A549 (cell line): Measurements from ENCODE around the gene VIT. TPM values are rescaled to one million over a fixed set of nuclear protein-coding genes. Genes with fewer than 3 reads are reported as not detected.
A peak's percentile ranks its signal among the peaks of the same experiment; 100 is the strongest.

Experiments used
- ATAC-seq, 2 experiments: fragments of 200-7000 bp in 1 of 2; fragments of >200 bp in 1 of 2; cut with Nextera tagmentation in 1 of 2; cut with Tn5 transposase in 1 of 2; 3 replicates each; pipeline versions ENCODE4 v1.8.0 to v1.9.1; 2018 to 2020; ENCODE audit warnings: mild to moderate bottlenecking in 1 of 2, moderate library complexity in 1 of 2
- CTCF ChIA-PET: fragments of 300-600 bp; sonication (Branson Sonifier 250); formaldehyde crosslinking; extraction: SDS; loops from one replicate; lab custom pipeline; 2021; ENCODE audit warnings: antibody characterized with exemption, inconsistent platforms; lab: Yijun Ruan, JAX
- POLR2A ChIA-PET: fragments of 350-600 bp; formaldehyde crosslinking; extraction: SDS; loops from one replicate; lab custom pipeline; 2021; ENCODE audit warnings: antibody characterized with exemption, inconsistent platforms; lab: Yijun Ruan, JAX
- DNase-seq, 2 experiments: peaks; one replicate each; pipeline versions ENCODE4 v3.0.0 to v3.0.0-alpha.2; 2011 to 2016; ENCODE audit warnings: low read depth in 1 of 2, low spot score in 1 of 2
- FAIRE-seq: peaks from 2 replicates; lab custom pipeline; 2011; peaks lifted over from hg19 to GRCh38; lab: Jason Lieb, UNC
- H3K27ac ChIP-seq, 2 experiments: fragments of >200 bp; sonication (Bioruptor Twin); formaldehyde crosslinking; 3 replicates each; pipeline ENCODE4 v1.5.1; 2016 to 2017
- H3K4me1 ChIP-seq: fragments of >200 bp; sonication (Bioruptor Twin); formaldehyde crosslinking; 3 replicates; pipeline ENCODE4 v1.6.1; 2016
- H3K4me2 ChIP-seq: fragments of >200 bp; sonication (Bioruptor Twin); formaldehyde crosslinking; 3 replicates; pipeline ENCODE4 v1.6.1; 2016
- H3K4me3 ChIP-seq: fragments of >200 bp; sonication (Bioruptor Twin); formaldehyde crosslinking; 3 replicates; pipeline ENCODE4 v1.5.1; 2016
- H3K9me3 ChIP-seq: fragments of >200 bp; sonication (Bioruptor Twin); formaldehyde crosslinking; 3 replicates; pipeline ENCODE4 v1.6.1; 2016
- BCL3 ChIP-seq: fragments of >200 bp; sonication (Bioruptor Twin); formaldehyde crosslinking; IDR thresholded peaks from 3 replicates; pipeline ENCODE4 v1.6.1; 2016
- CBX2 ChIP-seq: fragments of 200-600 bp; sonication (generic); IDR thresholded peaks from 2 replicates; pipeline ENCODE4 v1.6.1; 2016; ENCODE audit warnings: low read depth, mild to moderate bottlenecking, borderline replicate concordance
- CEBPB ChIP-seq, 2 experiments: fragments of >200 bp in 1 of 2; sonication (Bioruptor Twin) in 1 of 2; formaldehyde crosslinking in 1 of 2; IDR thresholded peaks; 2 replicates each; pipeline ENCODE4 v1.6.1; 2012 to 2016
- EHF ChIP-seq: fragments of 250-450 bp; sonication (Bioruptor Pico); IDR thresholded peaks from 2 replicates; pipeline ENCODE4 v1.5.0; 2020; ENCODE audit warnings: mild to moderate bottlenecking
- EP300 ChIP-seq, 2 experiments: fragments of >200 bp; sonication (Bioruptor Twin); formaldehyde crosslinking; IDR thresholded peaks; 2 replicates in 1 of 2; 3 replicates in 1 of 2; pipeline ENCODE4 v1.6.1; 2016 to 2017
- ESRRA ChIP-seq: fragments of 150-350 bp; IDR thresholded peaks from 2 replicates; pipeline ENCODE4 v1.6.1; 2014; ENCODE audit warnings: mild to moderate bottlenecking, low read length, borderline replicate concordance
- FOSL2 ChIP-seq, 2 experiments: fragments of 450-650 bp in 1 of 2; fragments of >200 bp in 1 of 2; sonication (Bioruptor Twin) in 1 of 2; formaldehyde crosslinking; IDR thresholded peaks; 2 replicates each; pipeline versions ENCODE4 v1.5.0 to v1.6.1; 2016 to 2020; ENCODE audit warnings: mild to moderate bottlenecking in 1 of 2, moderate library complexity in 1 of 2
- FOXS1 ChIP-seq: fragments of 250-450 bp; sonication (Bioruptor Pico); IDR thresholded peaks from 2 replicates; pipeline ENCODE4 v1.5.0; 2020; ENCODE audit warnings: mild to moderate bottlenecking, moderate library complexity
- GATA3 ChIP-seq: IDR thresholded peaks from 2 replicates; pipeline ENCODE4 v1.6.1; 2012; ENCODE audit warnings: borderline replicate concordance
- HOXA7 ChIP-seq: fragments of 250-450 bp; sonication (Bioruptor Pico); IDR thresholded peaks from 2 replicates; pipeline ENCODE4 v1.5.0; 2020; ENCODE audit warnings: mild to moderate bottlenecking, moderate library complexity
- HOXB5 ChIP-seq: fragments of 250-450 bp; sonication (Bioruptor Pico); IDR thresholded peaks from 2 replicates; pipeline ENCODE4 v1.5.0; 2020; ENCODE audit warnings: mild to moderate bottlenecking, moderate library complexity
- JUN ChIP-seq, 2 experiments: fragments of >200 bp; sonication (Bioruptor Twin); formaldehyde crosslinking; IDR thresholded peaks; 2 replicates in 1 of 2; 3 replicates in 1 of 2; pipeline ENCODE4 v1.6.1; 2016 to 2017
- JUNB ChIP-seq: fragments of >200 bp; sonication (Bioruptor Twin); formaldehyde crosslinking; IDR thresholded peaks from 2 replicates; pipeline ENCODE4 v1.6.1; 2016
- KDM1A ChIP-seq: fragments of 200-600 bp; sonication (generic); IDR thresholded peaks from 2 replicates; pipeline ENCODE4 v1.6.1; 2016; ENCODE audit warnings: low read depth, mild to moderate bottlenecking
- KDM5A ChIP-seq: fragments of 200-600 bp; sonication (generic); IDR thresholded peaks from 2 replicates; pipeline ENCODE4 v1.6.1; 2016; ENCODE audit warnings: antibody characterized with exemption, mild to moderate bottlenecking
- MAX ChIP-seq: IDR thresholded peaks from 2 replicates; pipeline ENCODE4 v1.6.1; 2012
- MYC ChIP-seq: IDR thresholded peaks from 2 replicates; pipeline ENCODE4 v1.6.1; 2012; ENCODE audit warnings: mild to moderate bottlenecking, inconsistent platforms, low read length, improper control_type of control experiment, borderline replicate concordance
- NR3C1 ChIP-seq: fragments of >200 bp; sonication (Bioruptor Twin); formaldehyde crosslinking; IDR thresholded peaks from 3 replicates; pipeline ENCODE4 v1.6.1; 2017
- PBX3 ChIP-seq: IDR thresholded peaks from 2 replicates; pipeline ENCODE4 v1.6.1; 2012
- RAD21 ChIP-seq, 2 experiments: fragments of >200 bp in 1 of 2; sonication (Bioruptor Twin) in 1 of 2; formaldehyde crosslinking in 1 of 2; IDR thresholded peaks in 1 of 2; conservative IDR thresholded peaks in 1 of 2; 2 replicates in 1 of 2; 3 replicates in 1 of 2; pipeline ENCODE4 v1.6.1; 2012 to 2018; ENCODE audit warnings: inconsistent platforms in 1 of 2
- RCOR1 ChIP-seq: fragments of 150-350 bp; IDR thresholded peaks from 2 replicates; pipeline ENCODE4 v1.6.1; 2014; ENCODE audit warnings: antibody characterized with exemption, low read length, low read depth
- REST ChIP-seq: fragments of 200-600 bp; sonication (generic); IDR thresholded peaks from 2 replicates; pipeline ENCODE4 v1.6.1; 2016; ENCODE audit warnings: antibody characterized with exemption, mild to moderate bottlenecking, moderate library complexity
- RNF2 ChIP-seq: fragments of 200-600 bp; sonication (generic); IDR thresholded peaks from 2 replicates; pipeline ENCODE4 v1.6.1; 2016; ENCODE audit warnings: low read depth, mild to moderate bottlenecking, antibody characterized with exemption, moderate library complexity, borderline replicate concordance
- SMC3 ChIP-seq: fragments of >200 bp; sonication (Bioruptor Twin); formaldehyde crosslinking; IDR thresholded peaks from 3 replicates; pipeline ENCODE4 v1.6.1; 2018; ENCODE audit warnings: inconsistent platforms
- ZSCAN20 ChIP-seq: fragments of 250-450 bp; sonication (Bioruptor Pico); IDR thresholded peaks from 2 replicates; pipeline ENCODE4 v1.8.0; 2022; ENCODE audit warnings: mild to moderate bottlenecking, moderate library complexity
- WGBS: methylation state at CpG from one replicate; pipeline ENCODE4 v1.1.6; 2017; ENCODE audit errors: missing lambda C conversion rate; 5-methylcytosine and 5-hydroxymethylcytosine counted together
- polyA minus RNA-seq: library from RNA; depleted of rRNA, polyadenylated mRNA; stranded (reverse); fragments of >200 nt; gene quantifications from 2 replicates; pipeline ENCODE4 v1.2.3, GENCODE V29; 2011; rRNA and poly(A)+ RNA removed
- polyA plus RNA-seq, 4 experiments: library from polyadenylated mRNA; depleted of rRNA in 3 of 4; stranded (reverse); fragments of >200 nt; fragmentation: RNase III in 1 of 4; extraction: RNeasy Plus Mini Kit Qiagen cat#74134 plus additional on column Dnase treatment in 1 of 4; gene quantifications; 2 replicates in 3 of 4; 3 replicates in 1 of 4; pipeline ENCODE4 v1.2.3, GENCODE V29; 2011 to 2017

VIT gene
- polyA plus RNA-seq (2011; rRNA removed) (not detected in 2 replicates), polyA plus RNA-seq (2017; fragmentation: RNase III; extraction: RNeasy Plus Mini Kit Qiagen cat#74134 plus additional on column Dnase treatment) (not detected in 3 replicates), polyA minus RNA-seq (not detected in 2 replicates)
- 0.01 TPM in 1 of 2 replicates, not detected in the other for polyA plus RNA-seq (2012; cell fraction: cytosol; rRNA removed)
- polyA plus RNA-seq (2012; cell fraction: nucleus; rRNA removed), result not detected in 2 replicates

GRCh38 chr2:36696533-36696932 lies at the start of gene VIT:
VIT (plus strand) TSS chr2:36696707; CDS start chr2:36716371, 19,664 bp downstream.
- DNase-seq (no peak), FAIRE-seq (no peak), ATAC-seq (no peak)
- ChIA-PET POLR2A (no interaction called here), CTCF (interaction anchor here (0.8 kb wide), 1 partner anchor 344 kb away, joined by 4 read pairs; no protein-coding TSS in a partner anchor)
- Histone ChIP-seq H3K9me3 (no peaks in the 10 kb centered on the region), H3K4me1 (peaks cover 10% of the 10 kb centered on the region; the same call in 2 of the 3 replicates), H3K27ac (no peak within 1 kb of the TSS), H3K4me3 (no peak within 1 kb of the TSS), H3K4me2 (peak within 1 kb of the TSS; percentile 69)
- 76% methylated on average over 2 of the region's 2 CpGs for WGBS
- TF ChIP-seq HOXB5 (CRISPR knock-in tag) (no peak), MYC (no peak), NR3C1 (no peak), RCOR1 (no peak), CBX2 (no peak), FOXS1 (CRISPR knock-in tag) (no peak), KDM1A (no peak), EHF (CRISPR knock-in tag) (no peak), KDM5A (no peak), CEBPB (IDR thresholded peaks at IDR 0.05) (no peak), ZSCAN20 (CRISPR knock-in tag) (no peak), EP300 (IDR thresholded peaks at IDR 0.05) (no peak), JUN (IDR thresholded peaks at IDR 0.05) (no peak), RNF2 (no peak)

- ATAC-seq (peak; percentile 98 to 99), FAIRE-seq (peak; percentile 95), DNase-seq (peak; percentile 89 to 91)
- H3K4me1 ChIP-seq, result peaks cover 25% of the 10 kb centered on the region
- H3K27ac ChIP-seq, result peak overlapping the region; percentile 68 to 78
- H3K4me2 ChIP-seq, result peak overlapping the region; percentile 81
- POLR2A ChIA-PET, result interaction anchor here (0.8 to 1.2 kb wide), 2 partner anchors 53 to 295 kb away, joined by 3 to 4 read pairs; partner anchors contain the start of gene FEZ2
- 53% methylated on average over 4 of the region's 4 CpGs for WGBS
- TF ChIP-seq JUN (IDR thresholded peaks at IDR 0.05) (peak in 1 of 2 experiments; percentile 41; a peak in 1 of 5 replicates), ESRRA (no peak), REST (0 out of 2 replicates have a peak, but pooled peaks have one; percentile 14), HOXA7 (CRISPR knock-in tag) (no peak), BCL3 (no peak), JUNB (0 out of 2 replicates have a peak, but pooled peaks have one; percentile 44), PBX3 (no peak), FOSL2 (IDR thresholded peaks at IDR 0.05) (peak; percentile 71), FOSL2 (CRISPR knock-in tag; IDR thresholded peaks at IDR 0.05) (peak; percentile 91), GATA3 (peak; percentile 21; the same call in 1 of the 2 replicates), RAD21 (conservative IDR thresholded peaks at IDR 0.05 in 1 of 2, IDR thresholded peaks at IDR 0.05 in 1 of 2) (peak in 1 of 2 experiments; percentile 18; a peak in 1 of 5 replicates), CEBPB (IDR thresholded peaks at IDR 0.05) (peak in 1 of 2 experiments; percentile 8; a peak in 1 of 4 replicates), MAX (peak; percentile 61), SMC3 (0 out of 3 replicates have a peak, but pooled peaks have one; percentile 9)
- H3K4me3 ChIP-seq, result no peak overlapping the region
- CTCF ChIA-PET, result no interaction called here
- H3K9me3 ChIP-seq, result peaks cover 16% of the 10 kb centered on the region; the same call in 2 of the 3 replicates
Measured at GRCh38 chr2:36650031-36650829, 46.3 kb upstream of the VIT start.
